HG03045 (cell line): ENCODE results near the gene DIAPH1.

ENCODE experiments used
- ATAC-seq: cut with Tn5 transposase; IDR thresholded peaks from one replicate; pipeline ENCODE4 v1.9.1; 2021; ENCODE audit warnings: mild to moderate bottlenecking, moderate library complexity; ENCODE audit not compliant: unreplicated experiment

DIAPH1 gene

GRCh38 chr5:141508440-141508797 lies 110.4 kb downstream of the DIAPH1 start:
- ATAC-seq: no peak

DNA sequence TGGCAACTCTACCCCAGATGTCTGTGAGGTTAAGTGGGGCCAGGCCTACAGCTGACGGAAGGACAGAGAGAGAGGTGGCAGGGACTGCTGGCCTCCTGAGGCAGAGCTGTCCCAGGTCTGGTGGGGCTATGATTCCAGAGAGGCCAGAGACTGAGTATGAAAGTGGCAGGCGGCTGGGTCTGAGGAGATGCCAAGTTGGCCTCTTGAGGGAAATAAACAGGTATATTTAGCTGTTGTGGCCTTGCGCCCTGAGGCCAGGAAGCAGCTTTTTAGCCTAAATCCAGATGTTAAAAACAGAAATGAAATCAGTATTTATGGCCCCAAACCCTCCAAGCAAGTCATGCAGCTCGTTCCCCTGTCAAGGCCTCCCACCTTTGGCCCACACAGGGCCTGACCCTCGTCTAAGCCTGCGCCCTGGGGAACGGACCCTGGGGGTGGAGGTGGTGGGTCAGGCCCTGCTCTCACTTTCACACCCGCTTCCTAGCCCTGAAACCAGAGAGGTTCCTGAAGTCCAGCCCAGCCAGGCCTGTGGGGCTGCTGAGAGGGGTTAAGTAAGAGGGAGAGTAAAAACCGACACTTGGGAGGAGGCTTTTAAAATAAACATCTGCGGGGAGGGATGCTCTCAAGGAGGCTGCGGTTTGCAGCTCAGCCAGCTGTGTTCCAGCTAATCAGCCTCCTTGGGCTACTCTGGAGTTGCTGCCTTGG lies 111.3 kb downstream of the DIAPH1 start:
- peak; percentile 31 for ATAC-seq

DNA sequence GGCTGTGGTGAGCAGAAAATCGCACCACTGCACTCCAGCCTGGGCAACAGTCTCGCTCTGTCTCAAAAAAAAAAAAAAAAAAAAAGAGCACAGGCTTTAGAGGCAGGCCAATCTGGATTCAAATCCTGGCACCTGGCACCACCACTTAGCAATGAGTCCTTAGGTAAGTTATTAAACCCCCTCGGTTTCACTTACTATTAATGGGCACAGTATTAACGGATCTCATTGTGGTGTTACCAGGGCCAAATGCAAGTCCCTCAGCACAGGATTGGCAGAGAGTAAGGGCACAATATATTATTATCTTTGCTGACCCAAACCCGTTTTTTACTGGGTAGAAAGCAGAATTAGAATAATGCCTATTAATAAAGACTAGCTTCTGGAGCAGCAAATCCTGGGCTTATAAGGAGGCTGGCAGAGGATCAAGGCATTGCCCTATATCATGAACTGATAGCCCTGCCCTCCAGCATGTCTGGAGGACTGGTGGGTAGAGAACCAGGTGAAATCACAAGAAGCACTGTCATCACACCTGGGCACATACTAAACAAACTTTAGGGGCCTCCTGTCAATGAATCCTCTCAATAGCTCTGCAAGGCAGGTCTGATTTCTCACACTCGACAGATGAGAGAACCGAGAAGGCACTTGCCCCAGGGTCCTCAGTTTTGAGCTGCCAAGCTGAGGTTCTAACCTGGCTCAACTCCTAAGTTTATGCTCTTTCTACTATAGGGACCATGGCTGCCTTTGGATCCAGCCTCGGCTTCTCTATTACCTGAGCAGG lies 112.2 kb downstream of the DIAPH1 start:
- ATAC-seq: no peak

DNA sequence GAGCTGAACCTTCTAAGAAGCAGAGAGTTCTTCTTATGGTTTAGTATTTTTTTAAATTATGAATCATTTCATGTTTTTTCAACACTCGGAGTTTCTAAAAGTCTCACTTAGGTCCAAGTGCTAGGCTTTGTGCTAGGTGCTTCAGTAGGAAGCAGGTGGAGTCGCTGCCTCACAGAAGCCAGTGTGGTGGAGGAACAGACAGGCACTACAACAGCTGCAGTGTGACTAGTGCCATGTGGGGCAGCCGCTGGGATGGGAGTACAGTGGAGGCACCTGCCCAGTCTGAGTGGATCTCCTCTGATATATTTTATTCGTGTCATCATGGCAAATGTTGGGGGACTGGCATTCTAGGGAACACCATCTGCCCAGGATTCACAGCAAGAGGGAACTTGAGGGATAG lies 114.6 kb downstream of the DIAPH1 start:
- ATAC-seq: no peak

GRCh38 chr5:141503681-141504080 lies 115.1 kb downstream of the DIAPH1 start:
- no peak for ATAC-seq

DNA sequence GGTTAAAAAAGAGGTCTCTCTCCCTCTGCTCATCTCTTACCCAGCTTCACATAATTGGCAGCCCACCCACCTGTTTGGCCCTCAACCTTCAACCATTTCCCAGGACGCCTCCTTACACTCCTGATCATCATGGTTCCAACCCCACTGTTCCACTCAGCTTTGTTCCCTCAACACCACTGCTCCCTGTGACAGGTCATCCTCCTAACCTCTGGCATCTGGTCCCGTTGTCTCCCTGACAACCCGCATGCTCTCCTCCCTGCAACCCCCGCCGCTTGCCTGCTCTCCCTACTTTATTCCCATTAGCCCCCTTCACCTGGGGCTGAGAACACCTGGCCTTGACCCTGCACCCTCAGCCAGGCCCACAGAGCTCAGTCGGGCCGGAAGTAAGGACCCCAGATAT lies 117.0 kb downstream of the DIAPH1 start:
- ATAC-seq: no peak

- ATAC-seq: no peak
Measured at GRCh38 chr5:141496038-141496437, 122.8 kb downstream of the DIAPH1 start.

- no peak for ATAC-seq
Measured at GRCh38 chr5:141495453-141495811, 123.4 kb downstream of the DIAPH1 start.

GRCh38 chr5:141494761-141495452 lies 123.9 kb downstream of the DIAPH1 start:
- no peak for ATAC-seq

- no peak for ATAC-seq
Measured at GRCh38 chr5:141493500-141494422, 125.0 kb downstream of the DIAPH1 start.

- ATAC-seq: no peak
Measured at GRCh38 chr5:141492168-141492885, 126.5 kb downstream of the DIAPH1 start.

DNA sequence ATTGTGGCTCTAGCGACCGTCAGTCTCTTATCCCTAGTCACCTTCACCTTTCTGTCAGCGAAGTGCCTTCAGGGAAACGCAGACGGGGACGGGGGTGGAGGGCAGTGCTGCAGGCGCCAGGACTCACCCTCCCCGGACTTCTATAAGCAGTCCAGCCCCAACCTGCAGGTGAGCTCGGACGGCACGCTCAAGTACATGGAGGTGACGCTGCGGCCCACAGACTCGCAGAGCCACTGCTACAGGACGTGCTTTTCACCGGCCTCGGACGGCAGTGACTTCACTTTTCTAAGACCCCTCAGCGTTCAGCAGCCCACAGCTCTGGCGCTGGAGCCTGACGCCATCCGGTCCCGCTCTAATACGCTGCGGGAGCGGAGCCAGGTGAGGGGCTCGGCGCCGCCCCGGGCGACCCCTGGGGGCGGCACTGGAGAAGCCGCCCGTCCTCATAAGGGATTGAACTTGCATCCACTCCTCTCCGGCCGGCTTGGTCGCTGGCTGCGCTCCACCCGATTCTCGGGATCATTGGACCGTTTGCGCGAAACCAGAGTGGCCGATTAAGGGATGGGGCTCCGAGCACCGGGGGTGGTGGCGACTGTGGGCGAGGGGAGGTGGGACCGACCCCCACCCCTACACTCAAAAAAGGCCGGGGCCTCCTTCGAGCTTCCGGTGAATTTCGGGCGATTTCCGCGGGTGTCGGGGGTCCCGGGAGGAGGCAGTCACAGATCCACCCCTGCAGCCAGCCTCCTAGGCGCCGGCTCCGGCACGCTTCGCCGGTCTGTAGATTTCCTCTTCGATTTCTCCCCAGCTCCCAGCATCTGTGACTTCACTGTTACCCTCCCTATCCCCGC lies 127.3 kb downstream of the DIAPH1 start:
- no peak for ATAC-seq

GRCh38 chr5:141490771-141491170 lies 128.0 kb downstream of the DIAPH1 start:
- ATAC-seq: no peak

DNA sequence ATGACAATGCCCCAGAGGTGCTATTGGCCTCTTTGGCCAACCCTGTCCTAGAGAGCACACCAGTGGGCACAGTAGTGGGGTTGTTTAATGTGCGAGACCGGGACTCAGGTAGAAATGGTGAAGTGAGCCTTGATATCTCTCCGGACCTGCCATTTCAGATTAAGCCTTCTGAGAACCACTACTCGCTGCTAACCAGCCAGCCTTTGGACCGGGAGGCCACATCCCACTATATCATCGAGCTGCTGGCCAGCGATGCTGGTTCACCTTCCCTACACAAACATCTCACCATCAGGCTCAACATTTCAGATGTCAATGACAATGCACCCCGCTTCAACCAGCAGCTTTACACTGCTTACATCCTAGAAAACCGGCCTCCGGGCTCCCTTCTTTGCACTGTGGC lies 128.5 kb downstream of the DIAPH1 start:
- no peak for ATAC-seq

DNA sequence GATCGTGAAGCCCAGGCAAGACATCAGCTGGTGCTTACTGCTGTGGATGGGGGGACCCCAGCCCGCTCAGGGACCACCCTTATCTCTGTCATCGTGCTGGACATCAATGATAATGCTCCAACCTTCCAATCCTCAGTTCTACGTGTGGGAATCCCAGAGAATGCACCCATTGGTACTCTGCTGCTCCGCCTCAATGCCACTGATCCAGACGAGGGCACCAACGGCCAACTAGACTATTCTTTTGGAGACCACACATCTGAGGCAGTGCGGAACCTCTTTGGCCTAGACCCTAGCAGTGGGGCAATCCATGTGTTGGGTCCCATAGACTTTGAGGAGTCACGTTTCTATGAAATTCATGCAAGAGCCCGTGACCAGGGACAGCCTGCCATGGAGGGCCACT lies 129.0 kb downstream of the DIAPH1 start:
- ATAC-seq: no peak

DNA sequence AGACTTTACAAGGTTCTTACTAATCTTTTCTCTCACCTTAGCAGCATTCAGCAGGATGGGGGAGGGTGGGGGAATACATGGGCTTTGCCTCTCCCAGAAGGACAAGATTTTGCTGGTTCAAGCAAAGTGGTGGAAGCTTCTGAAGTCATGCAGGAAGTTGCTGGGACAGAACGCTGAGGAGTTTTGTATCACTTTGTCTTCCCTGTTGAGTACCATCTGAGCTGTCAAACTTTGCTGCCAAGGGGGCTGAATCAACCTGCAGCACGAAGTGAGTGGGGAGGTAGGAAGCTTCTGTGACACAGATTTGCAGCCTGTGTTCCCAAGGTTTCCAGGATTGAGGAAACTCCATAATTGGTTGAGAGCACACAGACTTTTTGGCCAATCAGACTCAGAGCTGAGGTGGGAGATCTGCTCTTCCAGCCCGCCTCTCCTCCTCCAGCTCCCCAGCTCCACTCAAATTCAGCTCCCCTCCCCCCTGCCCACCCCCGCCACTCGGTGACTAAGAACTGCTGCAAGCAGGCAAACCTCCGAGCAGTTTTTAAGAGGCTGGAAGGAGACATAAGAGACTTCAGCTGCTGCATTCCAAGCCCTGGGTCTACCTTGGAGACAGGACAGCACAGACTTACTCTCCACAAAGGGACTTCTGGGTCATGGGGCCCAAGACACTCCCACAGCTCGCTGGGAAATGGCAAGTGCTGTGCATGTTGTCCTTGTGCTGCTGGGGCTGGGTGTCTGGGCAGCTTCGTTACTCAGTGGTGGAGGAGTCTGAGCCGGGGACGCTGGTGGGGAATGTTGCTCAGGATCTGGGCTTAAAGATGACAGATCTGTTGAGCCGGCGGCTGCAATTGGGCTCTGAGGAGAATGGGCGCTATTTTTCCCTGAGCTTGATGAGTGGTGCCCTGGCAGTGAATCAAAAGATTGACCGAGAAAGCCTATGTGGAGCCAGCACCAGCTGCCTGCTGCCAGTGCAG lies 129.9 kb downstream of the DIAPH1 start, which contains the start of gene PCDHGC5:
TSS of gene PCDHGC5 (plus strand) at position 491 of the 971 bp plus-strand sequence. CDS start at position 651, 160 bp downstream.
- no peak for ATAC-seq

DNA sequence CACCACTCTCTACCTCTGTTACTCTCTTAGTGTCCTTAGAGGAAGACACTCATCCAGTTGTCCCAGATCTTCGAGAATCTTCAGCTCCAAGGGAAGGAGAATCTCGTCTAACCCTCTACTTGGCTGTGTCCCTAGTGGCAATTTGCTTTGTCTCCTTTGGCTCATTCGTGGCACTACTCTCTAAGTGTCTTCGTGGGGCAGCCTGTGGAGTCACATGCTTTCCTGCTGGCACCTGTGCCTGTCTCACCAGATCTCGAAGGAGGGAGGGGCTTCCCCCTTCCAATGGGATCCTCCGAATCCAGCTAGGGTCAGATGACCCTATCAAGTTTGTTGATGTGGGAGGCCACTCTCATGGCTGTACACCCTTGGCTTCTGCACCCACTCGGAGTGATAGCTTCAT lies 131.7 kb downstream of the DIAPH1 start:
- no peak for ATAC-seq

GRCh38 chr5:141486091-141486490 lies 132.7 kb downstream of the DIAPH1 start:
- no peak for ATAC-seq
